Measurements from ENCODE around the gene PRKCSH. TPM values are rescaled to one million over a fixed set of nuclear protein-coding genes. Genes with fewer than 3 reads are reported as not detected.
"Not testable (repeated sequence)": the region's sequence is repeated elsewhere in the genome, so short reads cannot be mapped to it uniquely, and the experiment has no call there.

The PRKCSH gene
- total RNA-seq, 2 donors from 2014 or later: 132 to 139 TPM

DNA sequence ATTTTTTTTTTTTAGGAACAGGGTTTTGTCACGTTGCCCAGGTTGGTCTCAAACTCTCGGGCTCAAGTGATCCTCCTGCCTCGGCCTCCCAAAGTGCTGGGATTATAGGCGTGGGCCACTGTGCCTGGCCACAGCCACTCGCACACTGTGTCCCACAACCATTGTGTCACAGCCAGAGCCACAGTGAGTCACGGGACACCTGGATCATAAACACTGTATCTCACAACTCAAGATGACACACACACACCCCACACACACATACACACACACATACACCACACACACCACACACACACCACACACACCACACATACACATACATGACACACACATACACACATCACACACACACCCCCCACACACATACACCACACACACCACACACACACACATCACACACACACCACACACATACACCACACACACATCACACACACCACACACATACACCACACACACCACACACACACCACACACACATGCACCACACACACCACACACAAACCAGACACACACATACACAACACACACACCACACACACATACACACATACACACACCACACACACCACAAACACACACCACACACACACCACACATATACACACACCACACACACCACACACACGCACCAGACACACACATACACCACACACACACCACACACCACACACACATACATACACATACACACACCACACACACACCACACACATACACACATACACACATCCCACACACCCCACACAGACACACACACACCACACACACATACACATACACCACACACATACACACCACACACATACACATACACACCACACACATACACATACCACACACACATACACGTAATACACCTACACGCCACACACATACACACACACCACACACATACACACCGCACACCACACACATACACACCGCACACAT is 29.2 kb downstream of the PRKCSH start:
- DNase-seq (no peak), ATAC-seq (no peak)
- intact Hi-C loops (cut with DNase I): no loop called here

DNA sequence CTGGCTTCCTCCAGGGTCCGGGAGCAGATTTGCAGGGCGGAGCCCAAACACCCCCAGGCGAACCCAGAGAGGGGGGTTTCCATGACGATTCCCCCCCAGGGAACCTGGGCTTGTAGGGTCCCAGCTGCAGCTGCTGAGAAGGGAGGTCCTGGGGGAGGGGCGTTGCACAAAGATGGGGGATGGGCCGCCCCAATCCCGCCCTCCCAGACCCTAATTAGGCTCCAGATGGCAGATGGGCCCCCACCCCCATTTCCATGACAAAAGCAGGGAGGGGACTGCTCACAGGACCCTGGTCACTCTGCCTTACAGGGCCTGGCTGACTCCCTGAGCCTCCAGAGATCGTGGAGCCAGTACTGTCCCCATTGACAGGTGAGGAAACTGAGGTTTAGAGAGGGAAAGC is 30.2 kb downstream of the PRKCSH start:
- intact Hi-C loops (cut with DNase I): no loop called here
- no peak for DNase-seq
- no peak for ATAC-seq

DNA sequence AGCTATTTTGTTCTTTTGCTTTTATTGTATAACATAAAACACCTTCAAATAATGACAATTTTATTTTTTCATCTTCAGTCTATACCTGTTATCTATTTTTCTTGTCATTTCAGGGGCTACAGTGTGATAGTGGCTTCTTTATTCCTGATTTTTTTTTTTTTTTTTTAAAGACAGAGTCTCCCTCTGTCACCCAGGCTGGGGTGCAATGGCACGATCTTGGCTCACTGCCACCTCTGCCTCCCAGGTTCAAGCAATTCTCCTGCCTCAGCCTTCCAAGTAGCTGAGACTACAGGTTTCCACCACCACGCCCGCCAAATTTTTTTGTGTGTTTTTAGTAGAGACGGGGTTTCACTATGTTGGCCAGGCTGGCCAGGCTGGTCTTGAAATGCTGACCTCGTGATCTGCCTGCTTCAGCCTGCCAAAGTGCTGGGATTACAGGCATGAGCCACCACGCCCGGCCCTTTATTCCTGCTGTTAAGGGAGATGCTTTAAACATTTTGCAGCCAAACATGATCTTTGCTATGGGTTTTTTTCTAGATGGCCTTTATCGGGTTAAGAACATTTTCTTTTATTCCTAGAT is 32.9 kb downstream of the PRKCSH start:
- ATAC-seq; intact Hi-C loops (cut with DNase I): not testable (repeated sequence)
- DNase-seq: peak; percentile 13

DNA sequence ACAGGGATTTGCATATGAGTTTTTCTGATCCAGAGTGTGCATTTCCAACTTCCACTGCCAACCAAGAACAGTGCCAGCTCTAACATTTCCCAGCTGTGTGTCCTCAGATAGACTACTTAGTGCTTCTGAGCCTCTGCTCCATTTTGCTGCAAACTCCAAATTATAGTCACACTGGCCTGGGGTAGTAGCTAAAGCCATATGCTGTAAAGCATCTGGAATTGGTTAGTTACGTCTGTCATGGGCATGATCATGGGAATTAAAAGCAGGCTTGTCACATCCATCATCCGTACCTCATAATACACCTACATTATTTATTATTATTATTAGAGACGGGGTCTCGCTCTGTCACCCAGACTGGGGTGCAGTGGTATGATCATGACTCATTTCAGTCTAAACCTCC is 38.3 kb downstream of the PRKCSH start:
- intact Hi-C loops (cut with DNase I): no loop called here
- no peak for ATAC-seq

DNA sequence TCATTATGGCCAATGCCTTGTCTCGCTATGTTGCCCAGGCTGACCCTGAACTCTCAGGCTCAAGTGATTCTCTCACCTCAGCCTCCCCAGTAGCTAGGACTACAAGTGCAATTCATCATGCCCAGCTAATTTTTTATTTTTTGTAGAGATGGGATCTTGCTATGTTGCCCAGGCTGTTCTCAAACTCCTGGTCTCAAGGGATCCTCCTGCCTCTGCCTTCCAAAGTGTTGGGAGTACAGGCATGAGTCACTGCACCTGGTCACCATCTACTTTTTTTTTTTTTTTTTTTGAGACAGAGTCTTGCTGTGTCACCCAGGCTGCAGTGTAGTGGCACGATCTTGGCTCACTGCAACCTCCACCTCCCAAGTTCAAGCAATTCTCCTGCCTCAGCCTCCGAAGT is 39.9 kb downstream of the PRKCSH start:
- DNase-seq; ATAC-seq; intact Hi-C loops (cut with DNase I): not testable (repeated sequence)

More for the DNA sequence above, 38.3 kb downstream of the PRKCSH start:
- DNase-seq: no peak

DNA sequence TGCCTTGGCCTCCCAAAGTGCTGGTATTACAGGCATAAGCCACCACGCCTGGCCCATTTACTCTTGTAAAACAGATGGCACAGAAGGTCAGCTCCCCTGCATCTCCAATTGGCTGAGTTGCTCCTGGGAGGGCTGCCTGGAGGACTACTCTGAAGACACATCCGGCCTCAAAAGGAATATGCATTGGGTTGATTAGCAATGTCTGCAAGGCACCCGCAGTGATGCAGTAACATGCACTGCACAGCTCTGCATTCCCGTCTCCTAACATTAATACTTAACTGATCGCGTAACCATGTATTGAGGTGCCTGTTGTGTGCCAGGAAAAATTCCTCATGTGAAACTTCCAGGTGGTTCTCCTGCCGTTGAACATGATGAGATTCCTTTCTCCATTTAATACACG is 40.4 kb downstream of the PRKCSH start:
- intact Hi-C loops (cut with DNase I): no loop called here
- DNase-seq: no peak
- no peak for ATAC-seq

- DNase-seq (no peak), ATAC-seq (no peak)
- intact Hi-C loops (cut with DNase I): no loop called here
Measured at GRCh38 chr19:11478167-11479089, 43.0 kb downstream of the PRKCSH start.

DNA sequence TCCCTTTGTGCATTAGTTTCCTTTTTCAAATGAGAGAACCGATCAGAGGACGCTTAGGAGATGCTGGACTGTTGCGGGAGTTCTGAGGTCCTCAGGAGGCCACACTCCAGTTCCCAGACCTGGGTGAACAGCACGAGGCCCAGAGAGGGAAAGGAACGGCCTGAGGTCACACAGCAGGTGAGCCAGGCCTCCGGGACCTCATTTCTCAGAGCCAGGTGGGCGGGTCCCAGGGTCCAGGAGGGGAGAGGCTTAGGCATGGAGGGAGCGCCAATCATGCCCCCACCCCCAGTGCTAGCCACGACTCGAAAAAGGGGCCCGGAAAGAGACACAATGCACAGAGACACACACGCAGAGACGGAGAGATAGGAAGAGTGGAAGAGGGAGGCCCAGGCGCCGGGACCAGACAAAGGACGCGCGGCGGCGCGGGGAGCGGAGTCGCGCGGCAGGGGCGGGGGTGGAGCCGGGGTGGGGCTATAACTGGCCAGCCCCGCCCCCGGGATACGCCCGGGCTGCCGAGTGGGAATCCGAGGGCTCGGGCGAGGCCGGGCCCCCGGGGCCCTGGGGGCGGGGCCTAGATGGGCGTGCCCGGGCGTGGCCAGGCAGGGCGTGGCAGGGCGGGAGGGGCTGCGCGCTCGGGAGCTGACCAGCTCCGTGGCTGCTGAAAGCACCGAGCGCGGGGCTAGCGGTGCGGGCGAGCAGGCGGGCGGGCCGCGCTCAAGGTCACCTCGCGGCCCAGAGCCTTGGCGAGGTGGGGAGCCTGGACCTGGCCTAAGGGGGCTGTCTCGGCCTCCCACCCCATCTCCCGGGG is 43.9 kb downstream of the PRKCSH start:
- intact Hi-C loops (cut with DNase I): no loop called here
- ATAC-seq: peak in 1 of 2 donors; percentile 9
- DNase-seq: peak; percentile 51

DNA sequence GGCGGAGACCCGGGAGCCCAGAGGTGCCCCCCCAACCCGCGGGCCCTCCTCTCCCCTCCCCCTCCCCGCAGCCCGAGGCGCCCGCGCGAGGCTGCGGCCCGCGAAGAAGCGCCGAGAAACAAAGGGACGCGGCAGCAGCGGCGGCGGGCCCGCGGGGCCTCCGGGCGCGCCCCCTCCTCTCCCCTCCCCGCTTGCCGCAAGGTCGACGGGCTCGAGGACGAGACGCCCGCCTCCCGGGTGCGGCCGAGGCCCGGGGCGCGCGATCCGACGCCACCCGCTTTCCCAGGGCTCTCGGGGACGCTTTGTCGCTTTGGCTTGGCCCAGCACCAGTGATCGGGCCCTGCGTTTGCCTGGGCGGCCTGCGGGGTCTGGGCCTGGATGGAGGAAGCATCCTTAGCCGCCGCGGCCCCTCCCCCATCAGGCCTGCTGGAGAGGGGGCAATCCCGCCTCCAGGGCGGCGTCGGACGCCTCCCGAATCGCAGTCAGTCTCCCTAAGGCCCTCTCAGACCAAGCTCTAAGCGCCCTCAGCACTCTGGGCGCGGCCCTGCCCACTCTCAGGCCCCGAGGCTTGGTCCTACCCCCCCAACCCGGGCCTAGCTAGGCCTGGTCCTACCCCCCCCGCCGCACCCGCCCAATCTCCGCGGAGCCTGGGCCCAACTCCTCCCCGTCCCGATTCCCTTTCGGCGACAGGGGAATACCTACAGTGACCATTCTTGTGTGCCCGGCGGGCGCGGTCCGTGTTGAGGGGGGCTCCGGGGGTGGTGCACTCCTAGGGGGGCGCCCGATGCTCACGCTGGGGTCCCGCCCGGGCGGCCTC is 44.7 kb downstream of the PRKCSH start:
- intact Hi-C loops (cut with DNase I): loop anchor here in 1 of 2 donors (10.0 kb wide), 1 partner anchor 185 kb away; the partner anchor contains the start of gene TSPAN16
- no peak for DNase-seq
- ATAC-seq: no peak

GRCh38 chr19:11480715-11481533 is 45.5 kb downstream of the PRKCSH start, which contains the start of gene ELAVL3:
ELAVL3 (minus strand) TSS chr19:11481046; CDS start chr19:11480608, 438 bp downstream.
- DNase-seq (no peak), ATAC-seq (no peak)
- intact Hi-C loops (cut with DNase I): loop anchor here in 1 of 2 donors (10.0 kb wide), 1 partner anchor 186 kb away; the partner anchor contains the start of gene TSPAN16

DNA sequence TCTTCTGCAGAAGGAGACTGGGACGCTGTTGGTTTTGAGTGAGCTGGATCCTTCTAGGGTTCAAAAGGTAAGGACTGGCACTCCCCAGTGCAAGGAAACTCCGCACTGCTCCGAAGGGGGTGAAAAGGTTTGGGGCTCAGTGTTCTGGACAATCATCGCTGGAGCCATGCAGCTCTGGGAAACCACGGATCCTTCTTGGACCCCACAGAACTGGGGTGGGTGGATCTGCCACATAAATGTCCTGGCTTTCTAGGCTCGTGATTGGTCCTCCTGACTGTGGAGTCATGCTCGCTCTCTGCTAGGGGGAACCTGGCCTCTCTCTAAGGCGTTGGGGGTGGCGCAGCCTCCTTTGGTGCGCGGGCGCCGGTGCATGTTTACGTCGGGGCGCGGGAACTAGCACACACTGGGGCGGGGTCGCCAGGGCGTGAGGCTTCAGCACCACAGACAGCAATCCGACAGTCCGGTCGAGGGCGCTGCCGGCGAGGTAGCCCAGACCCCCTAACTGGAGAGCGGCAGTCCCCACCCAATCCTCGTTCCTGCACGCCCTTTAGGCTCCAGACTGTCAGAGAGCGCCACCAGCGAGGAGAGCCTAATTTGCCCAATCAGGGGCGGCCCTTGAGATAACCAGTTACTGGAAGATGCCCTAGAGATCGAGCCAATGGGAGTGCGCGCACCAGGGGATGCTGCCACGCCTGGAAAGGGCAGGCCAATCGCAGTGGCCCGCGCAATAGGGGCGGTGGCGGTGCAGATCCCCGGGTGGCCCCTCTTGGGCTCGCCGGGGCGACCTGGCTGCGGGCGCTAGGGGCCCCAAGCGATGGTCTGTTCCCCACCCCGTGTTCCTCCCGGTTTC is 46.3 kb downstream of the PRKCSH start:
- intact Hi-C loops (cut with DNase I): loop anchor here in 1 of 2 donors (10.0 kb wide), 1 partner anchor 187 kb away; the partner anchor contains the start of gene TSPAN16
- peak; percentile 84 for DNase-seq
- ATAC-seq: peak; percentile 63 to 80

- intact Hi-C loops (cut with DNase I): loop anchor here in 1 of 2 donors (10.0 kb wide), 1 partner anchor 188 kb away; the partner anchor contains the start of gene TSPAN16
Measured at GRCh38 chr19:11482384-11483050, 47.1 kb downstream of the PRKCSH start.

DNA sequence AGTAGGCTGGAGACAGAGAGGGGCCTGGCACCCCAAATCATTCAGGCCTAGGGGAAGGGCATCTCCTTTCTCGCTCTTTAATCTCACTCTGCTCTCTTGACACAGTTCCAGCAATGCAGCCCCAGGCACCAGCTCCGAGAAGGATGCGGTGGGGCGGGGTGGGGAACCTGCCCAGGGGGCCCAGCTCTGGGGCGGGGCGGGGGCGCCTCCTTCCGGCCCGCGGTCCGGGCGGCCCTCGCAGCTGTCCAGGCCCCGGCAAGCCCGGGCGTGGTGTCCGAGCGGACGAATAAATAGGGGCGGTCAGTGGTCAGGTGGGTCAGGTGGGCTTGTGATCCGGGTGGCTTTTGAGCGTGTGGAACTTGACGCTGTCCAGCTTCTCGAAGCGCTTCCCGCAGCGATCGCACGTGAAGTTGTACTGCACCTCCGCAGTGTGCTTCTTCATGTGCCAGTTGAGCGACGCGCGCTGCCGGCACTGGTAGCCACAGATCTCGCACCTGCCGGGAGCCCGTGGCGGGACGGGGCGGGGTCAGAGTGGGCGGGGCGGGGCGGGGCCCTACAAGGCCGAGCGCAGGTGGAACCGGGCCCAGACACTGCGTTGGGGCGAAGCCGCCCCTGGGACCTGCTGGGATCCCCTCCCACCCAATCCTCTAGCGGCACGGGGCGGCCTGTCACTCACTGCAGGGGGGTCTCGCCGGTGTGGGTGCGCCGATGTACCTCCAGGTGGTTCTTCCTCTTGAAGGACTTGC is 48.1 kb downstream of the PRKCSH start:
- intact Hi-C loops (cut with DNase I): loop anchor here in 1 of 2 donors (10.0 kb wide), 1 partner anchor 189 kb away; the partner anchor contains the start of gene TSPAN16
- no peak for DNase-seq
- ATAC-seq: no peak

More at GRCh38 chr19:11482384-11483050, 47.1 kb downstream of the PRKCSH start:
- DNase-seq: peak; percentile 90
- ATAC-seq: peak; percentile 89 to 93

GRCh38 chr19:11485245-11485837 is 49.9 kb downstream of the PRKCSH start:
- no peak for DNase-seq
- intact Hi-C loops (cut with DNase I): loop anchor here in 1 of 2 donors (10.0 kb wide), 1 partner anchor 191 kb away; the partner anchor contains the start of gene TSPAN16

More at GRCh38 chr19:11485245-11485837, 49.9 kb downstream of the PRKCSH start:
- ATAC-seq: no peak
